Neuronal stem cell (in vitro differentiated cells): Measurements from ENCODE around the gene MET.

Experiments used
- DNase-seq: peaks from one replicate; pipeline ENCODE4 v3.0.0-alpha.2; 2013; ENCODE audit warnings: low spot score
- H2AFZ ChIP-seq: one replicate; pipeline ENCODE4 v1.6.1; 2013; ENCODE audit warnings: mild to moderate bottlenecking, low read length, inconsistent platforms
- H2AK5ac ChIP-seq: 2 replicates; pipeline ENCODE4 v1.6.1; 2013; ENCODE audit warnings: low read depth, mild to moderate bottlenecking, inconsistent platforms, low read length, moderate library complexity, mixed read lengths
- H2BK120ac ChIP-seq: 2 replicates; pipeline ENCODE4 v1.6.1; 2013; ENCODE audit warnings: low read depth, mild to moderate bottlenecking, inconsistent platforms, low read length, moderate library complexity, mixed read lengths
- H2BK12ac ChIP-seq: one replicate; pipeline ENCODE4 v1.6.1; 2013; ENCODE audit warnings: low read length, inconsistent platforms
- H2BK15ac ChIP-seq: 2 replicates; pipeline ENCODE4 v1.6.1; 2013; ENCODE audit warnings: mild to moderate bottlenecking, low read length, inconsistent platforms, mixed read lengths
- H2BK5ac ChIP-seq: one replicate; pipeline ENCODE4 v1.6.1; 2013; ENCODE audit warnings: inconsistent platforms, mild to moderate bottlenecking, low read length, moderate library complexity
- H3K14ac ChIP-seq: one replicate; pipeline ENCODE4 v1.6.1; 2013; ENCODE audit warnings: low read length, inconsistent platforms
- H3K18ac ChIP-seq: 2 replicates; pipeline ENCODE4 v1.6.1; 2013; ENCODE audit warnings: low read length, inconsistent platforms
- H3K23ac ChIP-seq: 2 replicates; pipeline ENCODE4 v1.6.1; 2013; ENCODE audit warnings: low read depth, mild to moderate bottlenecking, mixed read lengths, low read length, inconsistent platforms; ENCODE audit not compliant: poor library complexity
- H3K27ac ChIP-seq: replicated peaks from 3 replicates; pipeline ENCODE4 v1.5.1; 2013; ENCODE audit warnings: low read length, inconsistent platforms
- H3K27me3 ChIP-seq, 3 experiments: 2 replicates each; pipeline ENCODE4 v1.6.1; 2013; ENCODE audit warnings: low read length in 3 of 3, mild to moderate bottlenecking in 2 of 3, inconsistent platforms in 1 of 3, low read depth in 1 of 3, mixed read lengths in 1 of 3, moderate library complexity in 1 of 3; ENCODE audit not compliant: control insufficient read depth in 3 of 3, insufficient read depth in 3 of 3
- H3K36me3 ChIP-seq, 2 donors: replicated peaks in 1 of 2; 2 replicates each; pipeline ENCODE4 v1.6.1; 2013; ENCODE audit warnings: low read length in 2 of 2; ENCODE audit not compliant: control insufficient read depth in 2 of 2, insufficient read depth in 2 of 2
- H3K4ac ChIP-seq: 2 replicates; pipeline ENCODE4 v1.6.1; 2013; ENCODE audit warnings: inconsistent platforms, mild to moderate bottlenecking, low read length, moderate library complexity
- H3K4me1 ChIP-seq, 2 donors: 1 replicate in 1 of 2; 2 replicates in 1 of 2; pipeline ENCODE4 v1.6.1; 2013; ENCODE audit warnings: low read length in 2 of 2, low read depth in 1 of 2; ENCODE audit not compliant: control insufficient read depth in 2 of 2, insufficient read depth in 1 of 2
- H3K4me2 ChIP-seq: one replicate; pipeline ENCODE4 v1.6.1; 2013; ENCODE audit warnings: mild to moderate bottlenecking, low read length, inconsistent platforms; ENCODE audit not compliant: insufficient read depth, poor library complexity, severe bottlenecking
- H3K4me3 ChIP-seq, 2 donors: 2 replicates each; pipeline ENCODE4 v1.5.1; 2013; ENCODE audit warnings: low read length in 2 of 2, mild to moderate bottlenecking in 2 of 2, inconsistent platforms in 1 of 2, moderate library complexity in 1 of 2
- H3K79me1 ChIP-seq: one replicate; pipeline ENCODE4 v1.6.1; 2013; ENCODE audit warnings: low read depth, mild to moderate bottlenecking, inconsistent platforms, low read length, moderate library complexity
- H3K9ac ChIP-seq: one replicate; pipeline ENCODE4 v1.6.1; 2013; ENCODE audit warnings: mild to moderate bottlenecking, low read depth, low read length, inconsistent platforms; ENCODE audit not compliant: poor library complexity
- H3K9me3 ChIP-seq, 2 donors: replicated peaks in 1 of 2; 2 replicates each; pipeline versions ENCODE3 to v1.6.1; 2013; ENCODE audit warnings: low read length in 2 of 2, mild to moderate bottlenecking in 2 of 2, inconsistent platforms in 1 of 2, low read depth in 1 of 2, mixed read lengths in 1 of 2, moderate library complexity in 1 of 2; ENCODE audit not compliant: control insufficient read depth in 2 of 2, insufficient read depth in 1 of 2
- H4K8ac ChIP-seq: one replicate; pipeline ENCODE4 v1.6.1; 2013; ENCODE audit warnings: low read depth, mild to moderate bottlenecking, inconsistent platforms, low read length, moderate library complexity
- H4K91ac ChIP-seq: one replicate; pipeline ENCODE4 v1.6.1; 2013; ENCODE audit warnings: low read length, low read depth, mild to moderate bottlenecking, inconsistent platforms; ENCODE audit not compliant: poor library complexity
- WGBS, 2 donors: extraction: QIAGEN DNeasy Blood & Tissue Kit; methylation state at CpG; one replicate each; pipeline ENCODE4 v1.1.7; 2013; ENCODE audit warnings: missing lambda C conversion rate in 2 of 2, mixed read lengths in 1 of 2; ENCODE audit not compliant: insufficient read length in 2 of 2, insufficient replicate concordance in 1 of 2; ENCODE audit errors: extremely low coverage in 2 of 2; 5-methylcytosine and 5-hydroxymethylcytosine counted together

The MET gene

DNA sequence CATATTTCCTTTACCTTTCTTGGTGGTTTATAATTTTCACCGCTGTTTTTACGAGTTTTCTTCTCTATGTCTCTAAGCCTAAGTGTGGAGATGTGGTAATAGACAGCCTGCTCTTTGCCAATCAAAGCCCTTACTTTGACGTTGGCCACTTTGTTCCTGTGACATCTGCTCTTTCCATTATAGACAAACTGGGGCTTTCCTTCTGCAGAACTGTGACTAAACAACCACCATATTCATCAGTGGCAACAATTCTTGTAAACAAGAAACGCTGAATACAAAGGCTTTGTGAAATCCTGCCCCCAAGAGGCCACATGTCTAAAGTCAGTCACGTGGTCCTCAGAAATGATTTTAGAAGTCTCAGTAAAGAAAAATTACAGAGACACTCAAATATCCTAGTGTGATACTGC is 130.8 kb downstream of the MET start:
- WGBS, 2 donors: no CpG with 5 or more reads among the region's 5 CpGs
- Histone ChIP-seq H3K9ac (no peak overlapping the region), H3K23ac (no peak overlapping the region), H3K14ac (no peak overlapping the region), H2BK120ac (no peak overlapping the region), H2BK5ac (no peak overlapping the region), H2BK15ac (no peak overlapping the region), H3K27me3 (no peaks in the 10 kb centered on the region), H4K8ac (no peak overlapping the region), H3K9me3 (no peaks in the 10 kb centered on the region), H3K36me3 (no peaks in the 10 kb centered on the region), H3K4me2 (no peak overlapping the region), H2AFZ (peak overlapping the region; percentile 31), H2BK12ac (no peak overlapping the region), H3K4me1 (peaks cover 0 to 4% of the 10 kb centered on the region in 2 donors), H3K18ac (no peak overlapping the region), H3K4ac (no peak overlapping the region), H2AK5ac (no peak overlapping the region), H4K91ac (no peak overlapping the region), H3K27ac (peak overlapping the region; percentile 12), H3K79me1 (no peaks in the 10 kb centered on the region), H3K4me3 (no peak overlapping the region)
- peak; percentile 14 for DNase-seq

- Histone ChIP-seq H3K18ac (no peak overlapping the region), H3K4me2 (no peak overlapping the region), H3K4me3 (no peak overlapping the region), H2AK5ac (no peak overlapping the region), H3K4ac (no peak overlapping the region), H3K9ac (no peak overlapping the region), H2BK120ac (no peak overlapping the region), H4K91ac (no peak overlapping the region), H3K23ac (no peak overlapping the region), H3K9me3 (no peaks in the 10 kb centered on the region), H4K8ac (no peak overlapping the region), H2BK15ac (no peak overlapping the region), H2BK12ac (no peak overlapping the region), H3K79me1 (no peaks in the 10 kb centered on the region), H3K27ac (no peak overlapping the region), H2AFZ (no peak overlapping the region), H3K4me1 (peaks cover 0 to 4% of the 10 kb centered on the region in 2 donors), H3K36me3 (no peaks in the 10 kb centered on the region), H3K27me3 (no peaks in the 10 kb centered on the region), H2BK5ac (no peak overlapping the region), H3K14ac (no peak overlapping the region)
- no peak for DNase-seq
- WGBS, 2 donors: no CpG with 5 or more reads among the region's 3 CpGs
These were observed 132.5 kb downstream of the MET start for GRCh38 chr7:116804471-116804870.

- Histone ChIP-seq H2BK120ac (no peak overlapping the region), H3K27ac (no peak overlapping the region), H3K4ac (no peak overlapping the region), H3K4me3 (no peak overlapping the region), H4K91ac (no peak overlapping the region), H2AK5ac (no peak overlapping the region), H3K36me3 (no peaks in the 10 kb centered on the region), H2BK5ac (no peak overlapping the region), H3K9ac (no peak overlapping the region), H3K4me2 (no peak overlapping the region), H3K4me1 (peaks cover 0 to 4% of the 10 kb centered on the region in 2 donors), H2AFZ (no peak overlapping the region), H3K23ac (no peak overlapping the region), H2BK12ac (no peak overlapping the region), H3K79me1 (no peaks in the 10 kb centered on the region), H3K18ac (no peak overlapping the region), H2BK15ac (no peak overlapping the region), H3K14ac (no peak overlapping the region), H3K9me3 (no peaks in the 10 kb centered on the region), H4K8ac (no peak overlapping the region), H3K27me3 (no peaks in the 10 kb centered on the region)
- WGBS, 2 donors: no CpG with 5 or more reads among the region's 7 CpGs
- no peak for DNase-seq
These were observed 133.1 kb downstream of the MET start for GRCh38 chr7:116805100-116805544.

GRCh38 chr7:116806046-116806944 is 134.3 kb downstream of the MET start:
- Histone ChIP-seq H3K27me3 (no peaks in the 10 kb centered on the region), H3K23ac (no peak overlapping the region), H3K4me3 (no peak overlapping the region), H3K4me1 (peaks cover 0 to 4% of the 10 kb centered on the region in 2 donors), H3K9me3 (no peaks in the 10 kb centered on the region), H4K8ac (no peak overlapping the region), H3K79me1 (no peaks in the 10 kb centered on the region), H3K9ac (no peak overlapping the region), H3K4ac (no peak overlapping the region), H2BK120ac (no peak overlapping the region), H2AK5ac (no peak overlapping the region), H3K18ac (no peak overlapping the region), H2BK5ac (no peak overlapping the region), H2BK12ac (no peak overlapping the region), H2AFZ (no peak overlapping the region), H3K4me2 (no peak overlapping the region), H3K36me3 (no peaks in the 10 kb centered on the region), H2BK15ac (no peak overlapping the region), H3K14ac (no peak overlapping the region), H3K27ac (no peak overlapping the region), H4K91ac (no peak overlapping the region)
- no peak for DNase-seq
- no CpG with 5 or more reads among the region's 7 CpGs for WGBS, 2 donors
